ENCODE results near the gene RPL29.

RPL29 gene

GRCh38 chr3:51980253-51980652, 15.4 kb downstream of the RPL29 start:
- DNase-seq = no peak

- DNase-seq = no peak
These were observed 17.6 kb downstream of the RPL29 start for GRCh38 chr3:51978143-51978502.

- no peak for DNase-seq
These were observed 18.1 kb downstream of the RPL29 start for GRCh38 chr3:51977446-51978142.

- no peak for DNase-seq
These were observed 19.7 kb downstream of the RPL29 start for GRCh38 chr3:51975852-51976549.

GRCh38 chr3:51974963-51975851, 20.5 kb downstream of the RPL29 start, which contains the start of gene ABHD14A:
TSS of gene ABHD14A (plus strand) at chr3:51975064. CDS start at chr3:51975136, 72 bp downstream.
- no peak for DNase-seq

DNA sequence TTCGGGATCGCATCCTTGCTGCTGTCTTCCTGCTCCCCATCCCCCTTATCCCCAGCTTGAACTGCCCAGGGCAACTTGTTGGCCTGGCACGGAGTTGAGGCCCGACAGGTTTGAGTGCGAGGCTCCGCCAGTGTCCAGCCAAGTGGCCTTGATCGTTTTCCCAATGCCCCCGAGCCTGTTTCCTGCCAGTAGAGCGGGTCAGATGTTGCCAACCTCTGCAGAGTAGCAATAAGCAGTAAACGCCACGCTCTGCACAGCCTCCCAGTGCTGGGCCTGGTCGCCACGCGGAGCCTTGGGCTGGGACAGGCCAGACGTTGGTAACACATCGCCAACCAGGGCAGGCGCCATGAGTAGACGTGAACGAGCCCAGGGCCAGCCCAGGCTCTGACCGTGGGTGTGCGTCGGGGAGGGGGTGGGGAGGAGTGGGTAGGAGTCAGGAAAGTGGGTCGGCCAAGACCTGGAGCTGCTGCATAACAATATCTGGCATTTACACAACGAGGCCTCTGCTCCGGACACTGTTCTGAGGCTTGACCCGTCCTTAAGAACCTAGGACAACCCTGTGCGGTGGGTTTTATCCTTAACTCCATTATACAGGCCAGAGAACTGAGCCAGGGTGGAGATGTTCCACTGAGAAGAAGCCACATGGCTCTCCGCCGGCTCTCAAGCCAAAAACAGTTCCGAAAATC, 21.3 kb downstream of the RPL29 start:
- no peak for DNase-seq

DNA sequence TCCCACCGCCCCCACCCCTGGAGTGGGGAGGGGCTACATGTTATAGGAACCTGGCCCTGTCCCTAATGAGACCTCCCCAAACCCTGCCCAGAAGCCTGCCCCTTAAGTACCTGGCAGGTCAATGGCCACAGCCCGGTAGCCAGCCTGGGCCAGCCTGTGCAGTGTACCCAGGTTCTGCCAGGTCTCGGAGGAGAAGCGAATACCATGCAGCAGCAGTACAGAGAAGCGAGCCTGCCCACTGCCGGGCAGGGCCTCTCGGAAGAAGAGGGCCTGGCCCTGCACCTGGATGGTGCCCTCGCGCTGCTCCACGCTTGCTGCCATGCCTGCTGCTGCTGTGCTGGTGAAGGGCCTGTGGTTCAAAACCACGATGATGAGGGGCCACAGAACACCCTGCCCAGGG, 24.3 kb downstream of the RPL29 start:
- no peak for DNase-seq

GRCh38 chr3:51970606-51971300, 24.9 kb downstream of the RPL29 start:
- DNase-seq = no peak

DNA sequence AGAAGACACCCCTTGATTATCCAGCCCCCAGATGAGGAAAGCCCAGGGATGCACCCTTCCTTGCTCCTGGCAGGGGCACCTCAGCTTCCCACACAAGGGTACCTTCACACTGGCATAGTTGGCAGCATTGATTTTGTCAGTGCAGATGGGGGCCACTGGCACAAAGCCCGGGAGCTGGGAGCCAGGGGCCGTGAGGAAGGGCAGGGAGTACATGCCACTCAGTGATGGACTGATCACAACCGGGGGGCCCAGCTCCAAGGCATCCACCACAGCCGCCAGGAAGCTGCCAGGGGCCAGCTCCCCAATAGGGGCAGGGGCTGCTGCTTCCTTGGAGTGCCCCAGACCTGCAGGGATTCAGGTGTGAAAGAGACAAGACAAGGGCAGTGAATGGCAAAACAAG, 25.9 kb downstream of the RPL29 start:
- DNase-seq = no peak

GRCh38 chr3:51968883-51969678, 26.6 kb downstream of the RPL29 start:
- DNase-seq = no peak

GRCh38 chr3:51968170-51968775, 27.4 kb downstream of the RPL29 start:
- DNase-seq = no peak

- peak; percentile 12 for DNase-seq
These were observed 28.1 kb downstream of the RPL29 start, which contains the start of gene PCBP4 for GRCh38 chr3:51967384-51968169. TSS of gene PCBP4 (minus strand) at chr3:51967454. CDS start at chr3:51961240, 6,214 bp downstream.

DNA sequence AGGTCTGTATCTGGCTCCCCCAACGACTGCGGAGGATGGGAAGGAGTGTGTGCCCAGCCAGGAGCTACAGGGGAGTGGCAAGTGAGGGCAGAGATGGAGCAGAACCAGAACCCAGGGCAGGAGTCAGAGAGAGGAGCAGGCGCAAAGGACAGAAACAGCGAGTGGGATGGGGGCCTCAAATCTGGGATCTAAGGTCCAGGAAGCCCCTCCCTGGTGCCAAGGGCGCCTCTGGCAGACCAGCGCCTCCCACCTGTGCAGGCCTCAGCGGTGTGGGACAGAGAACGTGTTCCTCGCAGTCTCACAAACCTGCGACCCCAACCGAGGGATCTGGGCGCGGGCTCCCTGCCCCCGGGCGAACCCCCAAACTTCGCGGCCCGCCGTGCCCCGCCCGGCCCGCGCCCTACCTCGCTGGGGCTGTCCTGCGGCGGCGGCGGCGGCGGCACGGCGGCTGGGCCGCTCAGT, 28.7 kb downstream of the RPL29 start:
- DNase-seq = no peak

DNA sequence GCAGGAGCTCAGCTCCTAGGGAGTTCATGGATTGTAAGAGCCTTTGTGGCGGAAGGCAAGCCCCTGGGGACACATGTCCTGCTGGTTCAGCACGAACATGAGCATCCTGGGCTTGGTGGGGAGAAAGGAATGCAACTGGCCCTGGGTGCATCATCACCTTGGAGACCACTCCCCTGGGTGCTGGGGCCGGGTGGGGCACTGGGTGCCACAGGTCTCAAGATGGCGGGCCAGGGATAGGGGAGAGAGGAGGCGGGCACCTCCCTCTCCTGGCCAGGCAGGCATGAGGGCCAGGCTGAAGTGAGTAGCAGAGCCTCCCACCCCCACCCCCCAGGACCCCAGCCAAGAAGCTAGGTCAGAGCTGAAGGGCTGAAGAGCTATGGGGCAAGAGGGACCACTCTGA, 29.2 kb downstream of the RPL29 start:
- no peak for DNase-seq

- DNase-seq = no peak
These were observed 29.7 kb downstream of the RPL29 start for GRCh38 chr3:51966016-51966415.

DNA sequence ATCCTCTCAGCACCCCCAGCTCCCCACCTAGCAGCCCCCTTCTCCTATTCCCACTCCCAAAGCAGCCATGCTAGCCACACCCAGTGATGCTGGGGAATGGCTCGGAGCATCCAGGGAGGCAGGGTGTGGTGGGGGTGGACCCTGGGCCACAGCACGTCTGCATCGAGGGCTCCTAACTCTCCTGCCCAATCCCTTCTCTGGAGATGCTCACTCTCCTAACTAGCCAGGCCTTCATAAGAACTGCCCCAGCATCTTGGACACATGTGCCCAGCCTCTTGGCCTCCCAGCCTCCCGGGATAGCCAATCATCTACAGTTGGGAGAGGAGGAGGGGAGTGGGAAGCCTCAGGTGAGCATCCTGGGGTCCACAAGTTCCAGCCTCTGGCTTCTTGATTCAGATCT, 31.2 kb downstream of the RPL29 start:
- no peak for DNase-seq

DNA sequence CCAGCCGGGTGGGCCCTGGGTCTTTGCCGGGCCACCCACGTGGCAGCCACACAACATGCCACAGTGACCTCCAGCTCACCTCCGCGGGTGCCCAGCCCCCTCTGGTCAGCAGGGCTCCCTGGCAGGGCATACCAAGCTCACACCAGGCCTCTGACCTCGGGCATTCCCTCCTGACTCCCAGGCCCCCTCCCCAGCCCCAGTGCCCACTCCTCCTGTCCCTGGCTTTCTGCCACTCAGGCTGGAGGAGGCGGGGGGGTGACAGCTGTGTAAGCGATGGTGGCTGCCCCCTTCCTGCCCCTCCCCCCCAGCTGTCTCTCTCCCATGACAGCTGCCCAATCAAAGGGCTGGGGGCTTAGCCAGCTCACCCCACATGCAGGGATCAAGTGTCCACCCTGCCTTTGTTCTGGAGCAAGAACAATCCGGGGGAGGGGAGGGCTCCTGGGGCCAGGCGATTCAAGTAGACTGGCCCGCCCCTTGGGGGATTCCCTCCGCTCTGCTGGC, 31.7 kb downstream of the RPL29 start:
- no peak for DNase-seq

DNA sequence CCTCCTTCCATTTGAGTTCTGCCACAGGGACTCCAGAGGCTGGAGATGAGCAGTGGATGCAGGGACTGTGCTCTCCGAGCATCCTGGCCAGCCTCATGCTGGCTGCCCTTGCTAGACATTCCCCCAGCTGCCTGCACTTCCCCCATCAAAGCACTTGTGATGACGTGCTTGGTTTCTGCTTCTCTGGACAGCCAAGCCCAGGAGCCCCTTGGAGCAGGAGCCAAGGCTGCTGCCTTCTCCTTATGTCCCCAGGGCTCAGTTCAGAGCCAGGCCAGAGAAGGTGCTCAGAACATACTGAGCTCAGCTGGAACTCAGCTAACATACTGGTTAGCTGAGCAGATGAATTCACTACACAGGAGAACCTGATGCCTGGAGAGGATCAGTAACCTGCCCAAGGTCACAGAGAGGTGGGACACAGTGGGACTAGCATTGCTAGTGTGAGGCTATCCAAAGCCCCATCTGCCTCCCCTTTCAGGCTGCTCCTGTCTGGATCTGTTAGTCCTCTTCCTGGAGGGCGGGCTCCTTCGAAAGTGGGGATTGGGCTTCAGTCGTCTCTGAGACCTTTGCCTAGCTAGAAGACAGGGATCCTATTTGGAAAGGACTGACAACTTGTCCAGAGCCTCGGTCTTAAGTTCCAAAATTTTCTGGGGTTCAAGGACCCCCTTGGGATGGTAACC, 32.7 kb downstream of the RPL29 start:
- no peak for DNase-seq

Measured in NCI-H1694 treated with DMSO at 0.1 percent for 48 hours (cell line).